GM19324 (cell line): ENCODE data around the gene RNPC3.

ENCODE experiments used
- ATAC-seq: cut with Tn5 transposase; IDR thresholded peaks from one replicate; pipeline ENCODE4 v1.9.1; 2021; ENCODE audit warnings: mild to moderate bottlenecking, moderate library complexity; ENCODE audit not compliant: unreplicated experiment, low FRiP score

RNPC3 gene

DNA sequence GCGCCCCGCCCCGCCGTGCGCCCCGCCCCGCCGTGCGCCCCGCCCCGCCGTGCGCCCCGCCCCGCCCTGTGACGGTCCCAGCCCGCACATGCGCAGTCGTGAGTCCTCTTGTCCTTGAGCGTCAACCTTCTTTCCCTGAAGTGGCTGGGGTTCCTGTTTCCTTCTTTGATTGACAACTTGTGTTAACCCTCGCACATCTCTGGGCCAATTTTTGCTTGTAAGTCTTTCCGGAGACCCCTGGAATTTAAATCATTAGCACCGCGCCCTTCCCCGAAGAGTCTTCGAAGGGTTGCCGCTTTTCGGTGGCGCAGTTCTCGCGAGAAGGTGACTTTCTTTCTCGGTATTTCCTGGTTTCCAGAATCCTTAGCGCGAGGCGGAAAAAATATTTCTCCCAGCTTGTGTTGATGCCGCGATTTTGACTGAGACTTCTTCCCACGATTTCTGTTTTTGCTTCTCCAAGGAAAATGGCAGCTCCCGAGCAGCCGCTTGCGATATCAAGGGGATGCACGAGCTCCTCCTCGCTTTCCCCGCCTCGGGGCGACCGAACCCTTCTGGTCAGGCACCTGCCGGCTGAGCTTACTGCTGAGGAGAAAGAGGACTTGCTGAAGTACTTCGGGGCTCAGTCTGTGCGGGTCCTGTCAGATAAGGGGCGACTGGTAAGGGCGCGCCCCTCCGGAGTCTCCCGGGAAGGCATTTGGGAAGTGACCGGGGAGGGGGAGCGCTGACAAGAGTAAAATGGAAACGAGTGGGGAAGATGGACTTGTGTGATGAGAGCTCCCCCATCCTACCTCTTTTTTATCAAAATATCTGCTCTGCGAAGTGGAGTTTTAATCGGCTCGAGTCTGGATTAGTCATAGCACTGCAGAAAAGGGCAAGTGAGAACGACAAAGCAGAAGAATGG lies at the start of gene RNPC3:
Gene RNPC3, plus strand, starts transcription at position 93 of the 901 bp plus-strand sequence. Its CDS starts 372 bp downstream, at position 465.
- peak; percentile 84 for ATAC-seq

DNA sequence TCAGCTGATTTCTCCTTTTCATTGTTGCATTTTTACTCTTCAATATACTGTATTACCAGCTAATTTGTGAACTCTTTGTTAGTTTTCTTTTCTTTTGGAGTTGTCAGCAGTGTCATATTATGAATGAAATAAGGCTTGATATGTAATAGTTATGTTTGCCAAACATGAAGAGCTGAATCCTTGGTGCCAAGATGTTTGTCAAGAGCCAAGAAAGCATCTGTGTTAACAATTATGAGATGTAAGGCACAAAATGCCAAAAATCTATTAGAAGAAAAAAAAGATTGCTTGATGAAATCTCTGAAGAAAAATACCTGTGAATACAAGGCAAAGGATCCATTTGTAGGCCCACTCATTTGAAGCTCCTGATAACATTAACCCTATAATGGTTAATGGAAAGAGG lies 48.4 kb upstream of the RNPC3 start:
- no peak for ATAC-seq

DNA sequence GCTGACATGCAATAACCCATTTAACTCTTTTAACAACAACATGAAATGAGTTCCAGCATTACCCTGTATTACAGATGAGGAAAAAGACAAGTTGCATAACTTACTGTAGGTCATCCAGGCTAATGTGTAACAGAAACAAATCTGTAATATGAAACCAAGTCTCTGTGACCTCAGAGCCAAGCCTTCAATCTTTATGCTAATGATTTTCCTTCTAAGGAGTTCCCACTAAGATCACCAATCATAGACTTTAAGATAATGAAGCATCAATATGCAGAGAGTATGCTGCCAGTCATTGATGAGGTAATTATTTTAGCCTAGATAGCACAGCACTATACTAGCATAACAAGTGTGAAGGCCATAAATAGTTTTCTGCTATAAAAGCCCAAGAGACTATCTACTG lies 35.6 kb upstream of the RNPC3 start:
- ATAC-seq, result peak; percentile 78

DNA sequence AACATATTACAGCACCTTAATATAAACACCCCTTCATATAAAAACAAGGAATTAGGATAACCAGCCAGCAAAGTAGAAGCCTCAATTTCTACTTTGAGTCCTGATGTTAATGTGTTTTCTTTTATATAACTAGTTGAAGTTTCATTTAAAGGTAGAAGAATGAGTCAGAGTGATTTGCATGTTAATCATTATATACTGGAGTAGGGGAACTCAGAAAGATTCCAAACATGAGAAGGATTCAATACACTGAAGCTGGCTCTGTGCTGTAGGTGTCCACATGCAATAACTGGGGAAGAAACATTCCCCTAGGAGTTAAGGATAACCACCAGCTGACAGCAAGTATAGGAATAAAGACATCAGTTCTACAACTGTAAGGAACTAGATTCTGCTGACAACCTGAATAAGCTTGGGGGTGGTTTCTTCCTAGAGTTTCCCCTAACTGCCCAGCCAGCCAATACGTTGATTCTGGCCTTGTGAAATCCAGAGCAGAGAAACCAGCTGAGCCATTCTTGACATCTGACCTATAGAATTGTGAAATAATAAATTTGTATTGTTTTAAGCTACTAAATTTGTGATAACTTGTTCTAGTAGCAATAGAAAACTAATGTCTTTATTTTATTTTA lies 33.4 kb upstream of the RNPC3 start:
- no peak for ATAC-seq

DNA sequence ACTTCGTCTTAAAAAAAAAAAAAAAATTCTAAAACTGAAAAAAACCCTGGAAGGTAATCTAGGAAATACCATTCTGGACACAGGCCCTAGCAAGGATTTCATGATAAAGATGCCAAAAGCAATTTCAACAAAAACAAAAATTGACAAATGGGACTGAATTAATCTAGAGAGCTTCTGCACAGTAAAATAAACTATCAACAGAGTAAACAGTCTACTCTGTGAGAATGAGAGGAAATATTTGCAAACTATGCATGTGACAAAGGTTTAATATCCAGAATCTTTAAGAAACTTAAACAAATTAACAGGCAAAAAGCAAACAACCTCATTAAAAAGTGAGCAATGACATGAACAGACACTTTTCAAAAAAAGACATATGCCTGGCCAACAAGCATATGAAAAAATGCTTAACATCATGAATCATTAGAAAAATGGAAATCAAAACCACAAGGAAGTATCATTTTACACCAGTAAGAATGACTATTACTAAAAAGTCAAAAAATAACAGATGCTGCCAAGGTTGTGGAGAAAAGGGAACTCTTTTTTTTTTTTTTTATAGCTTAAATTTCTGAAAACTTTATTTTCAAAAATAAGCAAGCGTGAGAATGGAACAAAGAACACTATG lies 29.4 kb upstream of the RNPC3 start:
- ATAC-seq, result no peak

GRCh38 chr1:103497404-103497803 lies 28.1 kb upstream of the RNPC3 start:
- ATAC-seq, result no peak

- ATAC-seq, result no peak
Observed at GRCh38 chr1:103509250-103509649, 16.2 kb upstream of the RNPC3 start.

DNA sequence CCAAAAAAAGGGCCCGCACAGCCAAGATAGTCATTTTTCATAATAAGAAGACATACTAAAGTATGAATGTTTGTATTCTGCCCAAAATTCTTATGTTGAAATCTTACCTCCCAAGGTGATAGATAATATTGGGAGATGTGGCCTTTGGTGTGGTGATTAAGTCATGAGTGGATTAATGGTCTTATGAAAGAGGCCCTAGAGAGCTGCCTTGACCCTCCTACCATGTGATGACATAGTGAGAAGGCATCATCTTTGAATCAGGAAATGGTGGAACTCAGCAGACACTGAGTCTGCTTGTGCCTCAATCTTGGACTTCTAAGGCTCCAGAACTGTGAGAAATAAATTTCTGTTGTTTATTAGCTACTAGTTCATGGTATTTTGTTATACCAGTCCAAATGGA lies 11.8 kb upstream of the RNPC3 start:
- no peak for ATAC-seq

DNA sequence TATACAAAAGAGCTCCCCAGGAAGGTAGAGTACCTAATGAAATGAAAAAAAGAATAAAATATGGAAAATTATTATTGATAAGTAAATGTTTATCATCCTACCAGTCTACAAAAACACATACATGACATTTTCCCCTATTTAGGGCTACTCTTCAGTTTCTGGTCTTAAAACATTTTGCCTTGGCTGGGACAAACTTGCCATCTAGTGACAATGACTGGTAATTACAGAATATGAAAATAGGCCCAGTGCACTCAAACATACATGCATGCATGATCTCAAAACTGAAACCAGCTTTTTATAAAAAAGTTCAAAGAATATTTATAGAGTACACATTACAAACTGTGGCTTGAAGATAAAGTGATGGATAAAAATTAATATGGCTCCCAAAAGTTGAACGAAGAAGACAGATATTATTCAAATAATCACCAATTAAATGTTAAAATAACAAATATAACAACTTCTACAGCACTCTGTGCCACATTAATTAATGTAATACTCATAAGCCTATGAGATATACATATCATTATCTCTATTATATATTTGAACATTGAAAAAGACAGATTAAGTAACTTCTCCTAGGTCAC lies 10.5 kb upstream of the RNPC3 start:
- peak; percentile 71 for ATAC-seq

- ATAC-seq, result no peak
Observed at GRCh38 chr1:103516283-103516682, 9.2 kb upstream of the RNPC3 start.

GRCh38 chr1:103516693-103517092 lies 8.8 kb upstream of the RNPC3 start:
- no peak for ATAC-seq

GRCh38 chr1:103517380-103518047 lies 8.0 kb upstream of the RNPC3 start:
- peak; percentile 73 for ATAC-seq

DNA sequence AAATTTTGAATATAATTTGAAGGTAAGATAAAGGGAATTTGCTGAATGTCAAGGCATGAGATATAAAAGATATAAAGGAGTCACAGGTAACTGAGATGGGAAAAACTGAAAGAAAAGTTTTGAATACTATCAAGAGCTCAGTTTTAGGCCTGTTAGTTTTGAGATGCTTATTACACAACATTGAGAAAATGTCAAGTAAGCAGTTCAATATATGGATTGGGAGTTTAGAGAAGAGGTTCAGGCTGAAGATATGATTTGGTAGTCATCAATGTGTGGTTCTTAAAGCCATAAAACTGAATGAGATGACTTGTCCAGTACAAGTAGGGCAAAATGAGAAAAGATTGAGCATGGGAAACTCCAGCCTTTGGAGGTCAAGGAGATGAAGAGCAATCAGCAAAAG lies 4.7 kb upstream of the RNPC3 start:
- ATAC-seq, result no peak

- no peak for ATAC-seq
Observed at GRCh38 chr1:103523346-103523745, 2.2 kb upstream of the RNPC3 start.

DNA sequence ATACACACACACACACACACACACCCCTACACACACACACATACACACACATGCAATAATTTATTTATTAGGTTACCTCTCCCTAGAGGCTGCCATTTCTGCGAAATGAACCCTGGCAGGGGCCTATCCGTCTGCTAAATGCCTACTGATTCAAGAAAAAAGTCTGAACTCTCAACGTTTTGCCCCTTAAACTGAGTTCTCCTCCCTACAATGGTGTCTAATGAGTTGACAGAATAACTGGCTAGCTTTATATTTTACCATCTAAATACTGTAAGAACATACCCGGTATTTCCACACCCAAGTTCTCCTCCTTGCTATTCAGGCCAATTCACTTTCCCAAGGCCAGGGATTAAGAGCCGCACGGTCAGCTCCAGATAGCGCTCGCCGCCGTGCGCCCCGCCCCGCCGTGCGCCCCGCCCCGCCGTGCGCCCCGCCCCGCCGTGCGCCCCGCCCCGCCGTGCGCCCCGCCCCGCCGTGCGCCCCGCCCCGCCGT lies 339 bp upstream of the RNPC3 start:
- ATAC-seq, result peak; percentile 64

DNA sequence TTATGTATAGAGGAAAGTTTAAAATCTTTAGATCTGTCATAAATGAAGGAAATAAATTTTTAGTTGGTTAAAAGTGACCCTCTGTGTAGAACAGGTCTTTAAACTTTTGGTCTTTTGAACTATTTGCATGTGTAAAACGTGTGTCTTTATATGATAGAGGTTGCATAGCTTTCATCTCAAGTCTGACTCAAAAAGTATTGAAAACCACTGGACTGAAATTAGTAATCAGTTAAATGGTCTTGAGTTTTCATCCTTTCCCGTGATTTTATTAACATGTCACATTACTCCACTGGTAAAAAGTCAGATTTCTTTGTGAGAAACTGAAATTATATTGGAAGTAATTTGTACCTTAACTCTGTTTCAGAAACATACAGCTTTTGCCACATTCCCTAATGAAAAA lies 1.8 kb downstream of the RNPC3 start:
- ATAC-seq, result no peak

DNA sequence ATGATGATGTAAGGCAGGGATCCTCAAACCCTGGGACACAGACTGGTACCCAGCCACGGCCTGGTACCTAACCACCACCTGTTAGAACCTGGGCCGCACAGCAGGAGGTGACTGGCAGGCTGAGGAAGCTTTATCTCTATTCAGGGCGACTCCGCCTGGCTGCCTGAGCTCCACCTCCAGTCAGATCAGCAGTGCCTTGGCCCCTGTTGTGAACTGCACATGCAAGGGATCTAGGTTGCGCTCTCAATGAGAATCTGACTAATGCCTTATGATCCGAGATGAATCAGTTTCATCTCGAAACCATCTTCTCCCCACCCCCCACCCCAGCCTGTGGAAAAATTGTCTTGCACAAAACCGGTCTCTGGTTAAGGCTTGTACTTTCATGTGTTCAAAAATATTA lies 4.2 kb downstream of the RNPC3 start:
- no peak for ATAC-seq

- no peak for ATAC-seq
Observed at GRCh38 chr1:103538226-103538625, 12.7 kb downstream of the RNPC3 start.

DNA sequence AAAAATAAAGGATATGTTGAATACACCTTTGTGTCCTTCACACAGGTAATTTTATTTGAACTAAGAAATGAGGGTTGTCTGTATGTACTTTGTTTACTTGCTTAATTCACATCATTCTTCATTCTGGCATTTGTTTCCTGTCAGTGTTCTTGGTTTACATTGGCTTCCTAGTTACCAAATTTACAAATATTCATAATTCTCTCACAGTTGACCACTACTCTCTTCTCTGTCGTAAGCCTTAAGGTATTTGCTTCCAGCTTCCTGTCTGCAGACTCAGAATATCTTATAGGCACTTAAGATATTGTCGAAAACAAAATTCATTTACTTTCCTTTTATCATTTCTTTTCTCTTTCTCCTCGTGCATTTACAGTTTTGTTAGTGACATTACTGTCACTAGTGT lies 15.9 kb downstream of the RNPC3 start:
- ATAC-seq, result no peak

DNA sequence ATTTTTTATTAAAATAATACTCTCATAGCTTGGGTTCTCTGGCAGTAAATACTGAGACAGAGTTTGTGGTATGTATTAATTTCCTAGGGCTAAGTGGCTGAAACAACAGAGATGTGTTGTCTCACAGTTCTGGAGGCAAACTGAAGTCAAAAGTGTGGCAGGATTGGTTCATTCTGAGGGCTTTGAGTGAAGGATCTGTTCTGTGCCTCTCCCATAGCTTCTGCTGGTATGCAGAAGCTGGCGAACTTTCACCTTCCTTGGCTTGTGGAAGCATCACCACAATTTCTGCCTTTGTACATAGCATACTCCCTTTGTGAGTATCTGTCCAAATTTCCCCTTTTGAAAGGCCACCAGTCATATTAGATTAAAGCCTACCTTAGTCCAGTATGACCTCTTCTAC lies 21.0 kb downstream of the RNPC3 start:
- ATAC-seq, result no peak
